ENCODE measurements around the gene CBX8. TPM values are rescaled to one million over a fixed set of nuclear protein-coding genes. Genes with fewer than 3 reads are reported as not detected.

Gene CBX8
- total and polyA plus RNA-seq, 2 of the 13 experiments (the other 11 are each of a cell fraction or from before 2014, with no cell fraction given), result 0.34 to 12.6 TPM

GRCh38 chr17:79802039-79802735 lies 5.3 kb upstream of the CBX8 start:
- peaks cover 60 to 94% of the 10 kb centered on the region in 2 experiments for H3K27me3 ChIP-seq (ENCODE audit: control insufficient read depth in 1 of 2, insufficient read depth in 2 of 2, low read length in 2 of 2)
- no peak for ATAC-seq
- BruUV-seq (replicated peaks), result no TSS peak
- H3K79me2 ChIP-seq (ENCODE audit: insufficient read depth, low read length), result no peaks in the 10 kb centered on the region
- H4K20me1 ChIP-seq (ENCODE audit: insufficient read depth, low read length), result no peaks in the 10 kb centered on the region
- H3K4me1 ChIP-seq (ENCODE audit: insufficient read depth, low read length), result peaks cover 72% of the 10 kb centered on the region
- no peak for FAIRE-seq
- 38% methylated on average over 11 of the region's 11 CpGs for WGBS (ENCODE audit: low lambda C conversion rate)
- H3K4me2 ChIP-seq (ENCODE audit: low read depth, low read length), result no peak overlapping the region
- H3K4me3 ChIP-seq (replicated peaks in 1 of 3; ENCODE audit: insufficient read depth in 1 of 3, low read depth in 2 of 3, low read length in 3 of 3), result no peak overlapping the region
- H3K36me3 ChIP-seq (replicated peaks in 1 of 2; ENCODE audit: control insufficient read depth in 1 of 2, insufficient read depth in 2 of 2, low read length in 2 of 2), result no peaks in the 10 kb centered on the region
- CTCF ChIA-PET (ENCODE audit: low intra/inter-chr PET ratio, low total read pairs), result no interaction called here
- no peaks in the 10 kb centered on the region for H3K9me3 ChIP-seq (ENCODE audit: low read length)
- intact Hi-C loops (cut with micrococcal nuclease; ENCODE audit: unreplicated experiment), result no loop called here
- TF ChIP-seq CBX2 (IDR thresholded peaks at IDR 0.05; ENCODE audit: low read depth, low read length), result 0 out of 2 replicates have a peak, but pooled peaks have one; percentile 40
- no peak for TF ChIP-seq CBX2 (CRISPR knock-in tag; IDR thresholded peaks at IDR 0.05; ENCODE audit: low read depth)
- no peak for TF ChIP-seq MTERF4 (CRISPR knock-in tag; IDR thresholded peaks at IDR 0.05)
- peak; percentile 48; the same call in 1 of the 2 replicates for TF ChIP-seq ZNF263 (CRISPR knock-in tag; IDR thresholded peaks at IDR 0.05)
- TF ChIP-seq NBN (conservative IDR thresholded peaks at IDR 0.05), result no peak
- no peak for TF ChIP-seq NFE2 (CRISPR knock-in tag; IDR thresholded peaks at IDR 0.05)
- no peak for TF ChIP-seq MED1 (CRISPR knock-in tag; IDR thresholded peaks at IDR 0.05)
- TF ChIP-seq ZFY (CRISPR knock-in tag; IDR thresholded peaks at IDR 0.05), result no peak
- peak; percentile 47; the same call in 1 of the 2 replicates for TF ChIP-seq EZH2 (conservative IDR thresholded peaks at IDR 0.05; ENCODE audit: low read depth, low read length)
- peak; percentile 50 for TF ChIP-seq ZNF768 (CRISPR knock-in tag; IDR thresholded peaks at IDR 0.05)
- no peak for TF ChIP-seq NFATC3 (CRISPR knock-in tag; IDR thresholded peaks at IDR 0.05)
- TF ChIP-seq ZFP36 (IDR thresholded peaks at IDR 0.05; ENCODE audit: borderline replicate concordance, low read depth, low read length, partially characterized antibody), result peak; percentile 13
- TF ChIP-seq ZSCAN20 (CRISPR knock-in tag; IDR thresholded peaks at IDR 0.05; ENCODE audit: borderline replicate concordance), result no peak
- TF ChIP-seq HNF4A (CRISPR knock-in tag; IDR thresholded peaks at IDR 0.05), result no peak
- 0 out of 2 replicates have a peak, but pooled peaks have one; percentile 0 for TF ChIP-seq ZBTB7A (CRISPR knock-in tag; IDR thresholded peaks at IDR 0.05)
- no peak for TF ChIP-seq ZNF607 (CRISPR knock-in tag; IDR thresholded peaks at IDR 0.05; ENCODE audit: borderline replicate concordance)
- no peak for TF ChIP-seq ZNF549 (CRISPR knock-in tag; IDR thresholded peaks at IDR 0.05)
- in situ Hi-C loops (cut with HindIII; ENCODE audit: extremely low pct_ligation_motif_present, low pct_unique_long_range_greater_than_20kb), result no loop called here
- H2AFZ ChIP-seq (ENCODE audit: low read length), result no peak overlapping the region
- H3K9ac ChIP-seq (ENCODE audit: insufficient read depth, low read depth, low read length), result no peak overlapping the region
- POLR2A ChIA-PET, result interaction anchor here (1.3 to 2.2 kb wide), 6 partner anchors 9 to 191 kb away, joined by 4 to 12 read pairs (median 8); partner anchors contain the start of gene CBX4
- no peak for DNase-seq (ENCODE audit: low spot score)
- H3K27ac ChIP-seq (ENCODE audit: extremely low read length, insufficient read depth, low read length), result no peak overlapping the region

Data from HepG2 (cell line).